Neuronal stem cell (in vitro differentiated cells): ENCODE measurements around the gene HS3ST5.

Experiments
- DNase-seq: peaks from one replicate; pipeline ENCODE4 v3.0.0-alpha.2; 2013; ENCODE audit warnings: low spot score
- H2AFZ ChIP-seq: one replicate; pipeline ENCODE4 v1.6.1; 2013; ENCODE audit warnings: mild to moderate bottlenecking, low read length, inconsistent platforms
- H2AK5ac ChIP-seq: 2 replicates; pipeline ENCODE4 v1.6.1; 2013; ENCODE audit warnings: low read depth, mild to moderate bottlenecking, inconsistent platforms, low read length, moderate library complexity, mixed read lengths
- H2BK120ac ChIP-seq: 2 replicates; pipeline ENCODE4 v1.6.1; 2013; ENCODE audit warnings: low read depth, mild to moderate bottlenecking, inconsistent platforms, low read length, moderate library complexity, mixed read lengths
- H2BK12ac ChIP-seq: one replicate; pipeline ENCODE4 v1.6.1; 2013; ENCODE audit warnings: low read length, inconsistent platforms
- H2BK15ac ChIP-seq: 2 replicates; pipeline ENCODE4 v1.6.1; 2013; ENCODE audit warnings: mild to moderate bottlenecking, low read length, inconsistent platforms, mixed read lengths
- H2BK5ac ChIP-seq: one replicate; pipeline ENCODE4 v1.6.1; 2013; ENCODE audit warnings: inconsistent platforms, mild to moderate bottlenecking, low read length, moderate library complexity
- H3K14ac ChIP-seq: one replicate; pipeline ENCODE4 v1.6.1; 2013; ENCODE audit warnings: low read length, inconsistent platforms
- H3K18ac ChIP-seq: 2 replicates; pipeline ENCODE4 v1.6.1; 2013; ENCODE audit warnings: low read length, inconsistent platforms
- H3K23ac ChIP-seq: 2 replicates; pipeline ENCODE4 v1.6.1; 2013; ENCODE audit warnings: low read depth, mild to moderate bottlenecking, mixed read lengths, low read length, inconsistent platforms; ENCODE audit not compliant: poor library complexity
- H3K27ac ChIP-seq: replicated peaks from 3 replicates; pipeline ENCODE4 v1.5.1; 2013; ENCODE audit warnings: low read length, inconsistent platforms
- H3K27me3 ChIP-seq, 3 experiments: 2 replicates each; pipeline ENCODE4 v1.6.1; 2013; ENCODE audit warnings: low read length in 3 of 3, mild to moderate bottlenecking in 2 of 3, inconsistent platforms in 1 of 3, low read depth in 1 of 3, mixed read lengths in 1 of 3, moderate library complexity in 1 of 3; ENCODE audit not compliant: control insufficient read depth in 3 of 3, insufficient read depth in 3 of 3
- H3K36me3 ChIP-seq, 2 donors: replicated peaks in 1 of 2; 2 replicates each; pipeline ENCODE4 v1.6.1; 2013; ENCODE audit warnings: low read length in 2 of 2; ENCODE audit not compliant: control insufficient read depth in 2 of 2, insufficient read depth in 2 of 2
- H3K4ac ChIP-seq: 2 replicates; pipeline ENCODE4 v1.6.1; 2013; ENCODE audit warnings: inconsistent platforms, mild to moderate bottlenecking, low read length, moderate library complexity
- H3K4me1 ChIP-seq, 2 donors: 1 replicate in 1 of 2; 2 replicates in 1 of 2; pipeline ENCODE4 v1.6.1; 2013; ENCODE audit warnings: low read length in 2 of 2, low read depth in 1 of 2; ENCODE audit not compliant: control insufficient read depth in 2 of 2, insufficient read depth in 1 of 2
- H3K4me2 ChIP-seq: one replicate; pipeline ENCODE4 v1.6.1; 2013; ENCODE audit warnings: mild to moderate bottlenecking, low read length, inconsistent platforms; ENCODE audit not compliant: insufficient read depth, poor library complexity, severe bottlenecking
- H3K4me3 ChIP-seq, 2 donors: 2 replicates each; pipeline ENCODE4 v1.5.1; 2013; ENCODE audit warnings: low read length in 2 of 2, mild to moderate bottlenecking in 2 of 2, inconsistent platforms in 1 of 2, moderate library complexity in 1 of 2
- H3K79me1 ChIP-seq: one replicate; pipeline ENCODE4 v1.6.1; 2013; ENCODE audit warnings: low read depth, mild to moderate bottlenecking, inconsistent platforms, low read length, moderate library complexity
- H3K9ac ChIP-seq: one replicate; pipeline ENCODE4 v1.6.1; 2013; ENCODE audit warnings: mild to moderate bottlenecking, low read depth, low read length, inconsistent platforms; ENCODE audit not compliant: poor library complexity
- H3K9me3 ChIP-seq, 2 donors: replicated peaks in 1 of 2; 2 replicates each; pipeline versions ENCODE3 to v1.6.1; 2013; ENCODE audit warnings: low read length in 2 of 2, mild to moderate bottlenecking in 2 of 2, inconsistent platforms in 1 of 2, low read depth in 1 of 2, mixed read lengths in 1 of 2, moderate library complexity in 1 of 2; ENCODE audit not compliant: control insufficient read depth in 2 of 2, insufficient read depth in 1 of 2
- H4K8ac ChIP-seq: one replicate; pipeline ENCODE4 v1.6.1; 2013; ENCODE audit warnings: low read depth, mild to moderate bottlenecking, inconsistent platforms, low read length, moderate library complexity
- H4K91ac ChIP-seq: one replicate; pipeline ENCODE4 v1.6.1; 2013; ENCODE audit warnings: low read length, low read depth, mild to moderate bottlenecking, inconsistent platforms; ENCODE audit not compliant: poor library complexity
- WGBS, 2 donors: extraction: QIAGEN DNeasy Blood & Tissue Kit; methylation state at CpG; one replicate each; pipeline ENCODE4 v1.1.7; 2013; ENCODE audit warnings: missing lambda C conversion rate in 2 of 2, mixed read lengths in 1 of 2; ENCODE audit not compliant: insufficient read length in 2 of 2, insufficient replicate concordance in 1 of 2; ENCODE audit errors: extremely low coverage in 2 of 2; 5-methylcytosine and 5-hydroxymethylcytosine counted together

Gene HS3ST5

GRCh38 chr6:114068771-114069170 lies 274.1 kb downstream of the HS3ST5 start:
- H2AFZ ChIP-seq = no peak overlapping the region
- no peak overlapping the region for H3K27ac ChIP-seq
- no peak overlapping the region for H2BK120ac ChIP-seq
- no peak for DNase-seq
- H3K9ac ChIP-seq = no peak overlapping the region
- H3K4me3 ChIP-seq = no peak overlapping the region
- H3K27me3 ChIP-seq = no peaks in the 10 kb centered on the region
- H3K23ac ChIP-seq = no peak overlapping the region
- no peak overlapping the region for H3K4ac ChIP-seq
- H3K14ac ChIP-seq = no peak overlapping the region
- H4K8ac ChIP-seq = no peak overlapping the region
- H3K4me1 ChIP-seq = no peaks in the 10 kb centered on the region
- H3K79me1 ChIP-seq = no peaks in the 10 kb centered on the region
- no peaks in the 10 kb centered on the region for H3K36me3 ChIP-seq
- H2AK5ac ChIP-seq = no peak overlapping the region
- H3K4me2 ChIP-seq = no peak overlapping the region
- no CpG with 5 or more reads among the region's 3 CpGs for WGBS, 2 donors
- H2BK5ac ChIP-seq = no peak overlapping the region
- H2BK12ac ChIP-seq = no peak overlapping the region
- H2BK15ac ChIP-seq = no peak overlapping the region
- H3K9me3 ChIP-seq = no peaks in the 10 kb centered on the region
- no peak overlapping the region for H4K91ac ChIP-seq
- no peak overlapping the region for H3K18ac ChIP-seq

- H3K79me1 ChIP-seq = no peaks in the 10 kb centered on the region
- no peak overlapping the region for H2BK12ac ChIP-seq
- no peak overlapping the region for H2AK5ac ChIP-seq
- WGBS, 2 donors = no CpG with 5 or more reads among the region's 2 CpGs
- H3K4me2 ChIP-seq = no peak overlapping the region
- no peak overlapping the region for H3K27ac ChIP-seq
- H2BK120ac ChIP-seq = no peak overlapping the region
- no peaks in the 10 kb centered on the region for H3K9me3 ChIP-seq
- H3K18ac ChIP-seq = no peak overlapping the region
- H4K8ac ChIP-seq = no peak overlapping the region
- no peak for DNase-seq
- H3K23ac ChIP-seq = no peak overlapping the region
- no peaks in the 10 kb centered on the region for H3K36me3 ChIP-seq
- no peak overlapping the region for H3K4ac ChIP-seq
- no peak overlapping the region for H2BK15ac ChIP-seq
- H2BK5ac ChIP-seq = no peak overlapping the region
- H2AFZ ChIP-seq = peak overlapping the region; percentile 37
- H3K4me1 ChIP-seq = no peaks in the 10 kb centered on the region
- no peak overlapping the region for H3K9ac ChIP-seq
- no peaks in the 10 kb centered on the region for H3K27me3 ChIP-seq
- H4K91ac ChIP-seq = no peak overlapping the region
- H3K4me3 ChIP-seq = no peak overlapping the region
- no peak overlapping the region for H3K14ac ChIP-seq
Measured at GRCh38 chr6:114068116-114068515, 274.7 kb downstream of the HS3ST5 start.

DNA sequence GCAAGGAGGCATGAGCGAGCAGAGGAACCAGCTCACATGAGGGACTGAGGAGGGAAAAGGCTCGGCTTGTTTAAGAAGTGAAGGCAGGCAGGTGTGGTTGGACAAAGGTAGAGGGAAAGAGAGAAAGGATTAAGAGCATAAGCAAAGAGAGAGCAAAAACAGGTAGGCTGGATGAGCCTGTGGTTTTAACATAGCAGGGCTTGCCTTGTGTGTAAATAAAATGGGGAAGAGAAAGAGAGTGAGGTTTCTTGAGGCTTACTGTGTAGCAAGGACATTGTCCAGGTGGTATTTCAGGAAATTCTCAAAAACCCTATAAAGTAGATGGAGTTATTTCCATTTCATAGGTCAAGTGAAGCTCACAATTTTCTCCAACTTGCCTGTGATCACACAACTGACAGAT lies 278.0 kb downstream of the HS3ST5 start:
- no peaks in the 10 kb centered on the region for H3K9me3 ChIP-seq
- no peak overlapping the region for H2AFZ ChIP-seq
- no peaks in the 10 kb centered on the region for H3K79me1 ChIP-seq
- no peak overlapping the region for H2BK15ac ChIP-seq
- no peak overlapping the region for H3K14ac ChIP-seq
- no peak overlapping the region for H3K9ac ChIP-seq
- no peak overlapping the region for H3K4ac ChIP-seq
- H4K8ac ChIP-seq = no peak overlapping the region
- no peak overlapping the region for H3K4me3 ChIP-seq
- no peak overlapping the region for H2BK5ac ChIP-seq
- H3K27me3 ChIP-seq = no peaks in the 10 kb centered on the region
- no peak overlapping the region for H3K27ac ChIP-seq
- H4K91ac ChIP-seq = no peak overlapping the region
- no peaks in the 10 kb centered on the region for H3K36me3 ChIP-seq
- no peak overlapping the region for H2AK5ac ChIP-seq
- H3K18ac ChIP-seq = no peak overlapping the region
- no peak overlapping the region for H2BK12ac ChIP-seq
- H3K4me2 ChIP-seq = no peak overlapping the region
- H3K4me1 ChIP-seq = no peaks in the 10 kb centered on the region
- no peak for DNase-seq
- H2BK120ac ChIP-seq = no peak overlapping the region
- no peak overlapping the region for H3K23ac ChIP-seq
- WGBS, 2 donors = no CpG with 5 or more reads among the region's 2 CpGs

- H3K18ac ChIP-seq = no peak overlapping the region
- no peaks in the 10 kb centered on the region for H3K27me3 ChIP-seq
- no peak overlapping the region for H3K27ac ChIP-seq
- no peak overlapping the region for H2AK5ac ChIP-seq
- H3K4me2 ChIP-seq = no peak overlapping the region
- no peak for DNase-seq
- no peak overlapping the region for H4K8ac ChIP-seq
- H3K79me1 ChIP-seq = no peaks in the 10 kb centered on the region
- WGBS, 2 donors = no CpG with 5 or more reads among the region's 1 CpG
- H2AFZ ChIP-seq = no peak overlapping the region
- no peak overlapping the region for H2BK120ac ChIP-seq
- H3K14ac ChIP-seq = no peak overlapping the region
- no peaks in the 10 kb centered on the region for H3K36me3 ChIP-seq
- no peak overlapping the region for H2BK12ac ChIP-seq
- no peak overlapping the region for H3K4me3 ChIP-seq
- no peaks in the 10 kb centered on the region for H3K9me3 ChIP-seq
- H2BK15ac ChIP-seq = no peak overlapping the region
- H3K23ac ChIP-seq = no peak overlapping the region
- no peak overlapping the region for H4K91ac ChIP-seq
- H3K9ac ChIP-seq = no peak overlapping the region
- H3K4ac ChIP-seq = no peak overlapping the region
- no peak overlapping the region for H2BK5ac ChIP-seq
- H3K4me1 ChIP-seq = no peaks in the 10 kb centered on the region
Measured at GRCh38 chr6:114063956-114064355, 278.9 kb downstream of the HS3ST5 start.
